HepG2 (cell line): ENCODE data around the gene SHF. TPM values are rescaled to one million over a fixed set of nuclear protein-coding genes. Genes with fewer than 3 reads are reported as not detected.

Source experiments
- ATAC-seq: fragments of 200-7000 bp; cut with Tn5 transposase; 3 replicates; pipeline ENCODE4 v1.9.1; 2020; ENCODE audit warnings: mild to moderate bottlenecking, moderate library complexity
- BruUV-seq: library from RNA; stranded (reverse); fragments of 400-500 nt; replicated peaks from 2 replicates; lab custom pipeline; 2021; lab: Mats Ljungman, UMichigan
- CTCF ChIA-PET: fragments of 300-600 bp; formaldehyde crosslinking; extraction: SDS; loops from one replicate; lab custom pipeline; 2021; ENCODE audit warnings: low total read pairs, inconsistent platforms, low intra/inter-chr PET ratio; lab: Yijun Ruan, JAX
- POLR2A ChIA-PET: fragments of 350-600 bp; sonication (Branson Sonifier 250); formaldehyde crosslinking; loops from one replicate; lab custom pipeline; 2020; ENCODE audit warnings: antibody characterized with exemption, inconsistent platforms; lab: Yijun Ruan, JAX
- DNase-seq: peaks from one replicate; pipeline ENCODE4 v3.0.0-alpha.2; 2015; ENCODE audit warnings: low spot score
- FAIRE-seq: peaks from 3 replicates; lab custom pipeline; 2011; peaks lifted over from hg19 to GRCh38; lab: Jason Lieb, UNC
- H2AFZ ChIP-seq: one replicate; pipeline ENCODE4 v1.6.1; 2011; ENCODE audit warnings: low read length, inconsistent platforms
- H3K27ac ChIP-seq: fragments of 300-600 bp; 3 replicates; pipeline ENCODE4 v1.8.0; 2011; ENCODE audit warnings: mixed run types, mild to moderate bottlenecking, mixed read lengths, low read length, inconsistent platforms; ENCODE audit not compliant: insufficient read depth; ENCODE audit errors: extremely low read length
- H3K27me3 ChIP-seq, 2 experiments: fragments of 200-600 bp in 1 of 2; 2 replicates in 1 of 2; 3 replicates in 1 of 2; pipeline versions ENCODE4 v1.6.0 to v1.8.0; 2011; ENCODE audit warnings: low read length in 2 of 2, mild to moderate bottlenecking in 2 of 2, moderate library complexity in 2 of 2, inconsistent platforms in 1 of 2; ENCODE audit not compliant: insufficient read depth in 2 of 2, control insufficient read depth in 1 of 2
- H3K36me3 ChIP-seq, 2 experiments: fragments of 200-600 bp in 1 of 2; replicated peaks in 1 of 2; 2 replicates in 1 of 2; 3 replicates in 1 of 2; pipeline versions ENCODE4 v1.5.1 to v1.8.0; 2011; ENCODE audit warnings: low read length in 2 of 2, inconsistent platforms in 1 of 2; ENCODE audit not compliant: insufficient read depth in 2 of 2, control insufficient read depth in 1 of 2
- H3K4me1 ChIP-seq: 2 replicates; pipeline ENCODE4 v1.5.1; 2012; ENCODE audit warnings: low read length, inconsistent platforms; ENCODE audit not compliant: insufficient read depth
- H3K4me2 ChIP-seq: 2 replicates; pipeline ENCODE4 v1.6.0; 2011; ENCODE audit warnings: low read depth, low read length, inconsistent platforms
- H3K4me3 ChIP-seq, 3 experiments: fragments of 200-600 bp in 1 of 3; sonication (generic), shearing (Covaris generic) in 1 of 3; replicated peaks in 1 of 3; 2 replicates each; pipeline ENCODE4 v1.5.1; 2011 to 2016; ENCODE audit warnings: low read length in 3 of 3, inconsistent platforms in 2 of 3, low read depth in 2 of 3, mild to moderate bottlenecking in 2 of 3, control low read depth in 1 of 3, mixed read lengths in 1 of 3; ENCODE audit not compliant: insufficient read depth in 1 of 3
- H3K79me2 ChIP-seq: one replicate; pipeline ENCODE4 v1.6.1; 2011; ENCODE audit warnings: low read length, inconsistent platforms; ENCODE audit not compliant: insufficient read depth
- H3K9ac ChIP-seq: 2 replicates; pipeline ENCODE4 v1.6.0; 2011; ENCODE audit warnings: mild to moderate bottlenecking, low read depth, low read length, inconsistent platforms; ENCODE audit not compliant: insufficient read depth
- H3K9me3 ChIP-seq: 2 replicates; pipeline ENCODE4 v1.5.1; 2012; ENCODE audit warnings: mild to moderate bottlenecking, low read length
- H4K20me1 ChIP-seq: 2 replicates; pipeline ENCODE4 v1.6.0; 2011; ENCODE audit warnings: inconsistent platforms, mild to moderate bottlenecking, low read length, moderate library complexity; ENCODE audit not compliant: insufficient read depth
- NR2F2 ChIP-seq: IDR thresholded peaks from 2 replicates; pipeline ENCODE4 v1.6.1; 2012; ENCODE audit warnings: low read depth, inconsistent platforms, borderline replicate concordance
- PATZ1 ChIP-seq: sonication (generic); formaldehyde crosslinking; IDR thresholded peaks from 2 replicates; pipeline ENCODE4 v1.4.0; 2020; ENCODE audit warnings: missing genetic modification reagents
- SOX6 ChIP-seq, 2 experiments: fragments of 450-650 bp in 1 of 2; sonication (generic) in 1 of 2; formaldehyde crosslinking in 1 of 2; IDR thresholded peaks; 2 replicates each; pipeline versions ENCODE4 v1.4.0 to v1.6.1; 2017 to 2020; ENCODE audit warnings: antibody characterized with exemption in 1 of 2, mild to moderate bottlenecking in 1 of 2, missing genetic modification reagents in 1 of 2
- U2AF1 ChIP-seq: fragments of 200-400 bp; formaldehyde crosslinking; optimal IDR thresholded peaks from 2 replicates; pipeline ENCODE3; 2017; ENCODE audit warnings: mild to moderate bottlenecking, low read depth, low read length
- ZBTB20 ChIP-seq: sonication (generic); formaldehyde crosslinking; IDR thresholded peaks from 2 replicates; pipeline ENCODE4 v1.8.1; 2023; ENCODE audit warnings: missing genetic modification reagents, low read depth, mild to moderate bottlenecking, borderline replicate concordance
- ZNF280D ChIP-seq: sonication (generic); formaldehyde crosslinking; IDR thresholded peaks from 2 replicates; pipeline ENCODE4 v1.5.1; 2020; ENCODE audit warnings: mild to moderate bottlenecking, missing genetic modification reagents
- WGBS: methylation state at CpG from one replicate; pipeline ENCODE4 v1.1.6; 2017; ENCODE audit warnings: low lambda C conversion rate; 5-methylcytosine and 5-hydroxymethylcytosine counted together
- in situ Hi-C: cut with HindIII; loops from 2 replicates; pipeline ENCODE4 v1.10.0; 2017; ENCODE audit warnings: low pct_unique_long_range_greater_than_20kb; ENCODE audit not compliant: extremely low pct_ligation_motif_present
- intact Hi-C: fragments of 100-400 bp; cut with micrococcal nuclease; formaldehyde crosslinking; loops from one replicate; pipeline ENCODE4 v1.10.0; 2022; ENCODE audit not compliant: unreplicated experiment
- polyA plus RNA-seq, 8 experiments: library from polyadenylated mRNA; depleted of rRNA in 3 of 8; stranded (reverse) in 7 of 8; unstranded in 1 of 8; fragments of >200 nt; fragmentation: Illumina TruSeq in 4 of 8; extraction: Trizol in 4 of 8; gene quantifications; 2 replicates each; pipeline versions ENCODE4 v1.2.1 to v1.2.3, GENCODE V29; 2011 to 2016; ENCODE audit warnings: low read depth in 4 of 8, missing spikeins in 1 of 8, mixed read lengths in 1 of 8; ENCODE audit not compliant: insufficient read depth in 1 of 8
- total RNA-seq, 5 experiments: library from RNA; depleted of rRNA; stranded (reverse); fragments of >200 nt; fragmentation: Illumina TruSeq; extraction: Trizol; gene quantifications; 2 replicates each; pipeline ENCODE4 v1.2.3, GENCODE V29; 2016; ENCODE audit warnings: low read depth in 1 of 5
- TF ChIP-seq, protein P1 (sequence below): sonication (generic); formaldehyde crosslinking; IDR thresholded peaks from 2 replicates; pipeline ENCODE4 v1.4.0; 2020; ENCODE audit warnings: mild to moderate bottlenecking, missing genetic modification reagents, borderline replicate concordance
- TF ChIP-seq, protein P2 (sequence below): IDR thresholded peaks from 2 replicates; pipeline ENCODE4 v1.6.1; 2018; ENCODE audit warnings: missing genetic modification reagents, mild to moderate bottlenecking, missing compliant biosample characterization

SHF gene
- total and polyA plus RNA-seq, 2 of the 13 experiments (the other 11 are each of a cell fraction or from before 2014, with no cell fraction given), result 20.9 to 25.5 TPM

DNA sequence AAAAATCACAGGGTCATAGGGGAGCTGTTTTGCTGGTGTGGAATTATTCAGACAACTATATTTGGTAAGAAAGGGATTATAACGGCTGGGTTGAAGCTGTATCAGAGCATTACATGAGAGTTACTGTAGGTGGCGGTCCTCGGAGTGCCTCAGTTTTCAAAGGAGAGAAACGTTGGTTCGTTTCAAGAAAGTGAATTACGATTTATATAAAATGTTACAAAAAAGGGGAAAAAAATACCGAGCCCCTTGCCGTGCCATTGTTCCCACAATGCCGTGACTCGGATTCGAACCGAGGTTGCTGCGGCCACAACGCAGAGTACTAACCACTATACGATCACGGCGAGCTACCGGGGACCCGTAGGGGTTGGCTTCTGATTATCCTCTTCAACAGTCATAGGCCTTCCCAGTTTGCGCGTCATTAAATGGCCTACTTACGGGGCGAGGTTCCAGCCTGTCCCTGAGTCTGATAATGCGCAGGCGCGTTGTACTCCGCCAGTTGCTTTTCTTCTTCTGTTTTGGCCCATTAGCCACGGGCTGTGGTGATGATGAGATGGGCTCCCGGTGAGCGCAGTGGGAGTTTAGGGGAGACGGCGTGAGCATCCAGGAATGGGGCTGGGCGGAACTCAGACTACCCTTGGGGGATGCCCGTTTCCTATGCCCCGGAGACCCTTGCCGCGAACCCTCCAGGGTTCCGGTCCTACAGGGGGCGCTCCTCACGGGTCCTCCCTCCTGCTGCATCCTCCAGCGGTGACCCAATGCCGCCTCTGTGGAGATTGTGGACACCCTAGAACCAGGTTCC is 10.8 kb upstream of the SHF start (continued):
- TF ChIP-seq, protein P1, sequence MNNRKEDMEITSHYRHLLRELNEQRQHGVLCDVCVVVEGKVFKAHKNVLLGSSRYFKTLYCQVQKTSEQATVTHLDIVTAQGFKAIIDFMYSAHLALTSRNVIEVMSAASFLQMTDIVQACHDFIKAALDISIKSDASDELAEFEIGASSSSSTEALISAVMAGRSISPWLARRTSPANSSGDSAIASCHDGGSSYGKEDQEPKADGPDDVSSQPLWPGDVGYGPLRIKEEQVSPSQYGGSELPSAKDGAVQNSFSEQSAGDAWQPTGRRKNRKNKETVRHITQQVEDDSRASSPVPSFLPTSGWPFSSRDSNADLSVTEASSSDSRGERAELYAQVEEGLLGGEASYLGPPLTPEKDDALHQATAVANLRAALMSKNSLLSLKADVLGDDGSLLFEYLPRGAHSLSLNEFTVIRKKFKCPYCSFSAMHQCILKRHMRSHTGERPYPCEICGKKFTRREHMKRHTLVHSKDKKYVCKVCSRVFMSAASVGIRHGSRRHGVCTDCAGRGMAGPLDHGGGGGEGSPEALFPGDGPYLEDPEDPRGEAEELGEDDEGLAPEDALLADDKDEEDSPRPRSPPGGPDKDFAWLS, result no peak
- peak; percentile 30; the same call in 1 of the 2 replicates for TF ChIP-seq NR2F2
- no peak for TF ChIP-seq SOX6 (IDR thresholded peaks at IDR 0.05)
- peak; percentile 72; the same call in 1 of the 2 replicates for TF ChIP-seq SOX6 (CRISPR knock-in tag; IDR thresholded peaks at IDR 0.05)

GRCh38 chr15:45197512-45197911 is 9.7 kb upstream of the SHF start:
- Histone ChIP-seq H3K27me3 (peaks cover 0 to 4% of the 10 kb centered on the region in 2 experiments; a peak in 2 of 5 replicates), H3K9ac (0 out of 2 replicates have a peak overlapping the region, but pooled peaks have one; percentile 88), H3K79me2 (no peaks in the 10 kb centered on the region), H3K4me3 (peak overlapping the region; percentile 61 to 95 (median 88); a peak in 5 of 6 replicates), H2AFZ (no peak overlapping the region), H3K36me3 (no peaks in the 10 kb centered on the region), H3K4me2 (peak overlapping the region; percentile 64), H3K4me1 (peaks cover 30% of the 10 kb centered on the region), H3K27ac (no peak overlapping the region), H4K20me1 (no peaks in the 10 kb centered on the region), H3K9me3 (no peaks in the 10 kb centered on the region)
- CTCF ChIA-PET, result interaction anchor here (1.2 to 1.3 kb wide), 2 partner anchors 10 to 18 kb away, joined by 3 to 6 read pairs; partner anchors contain the start of gene SHF
- in situ Hi-C loops, result no loop called here
- POLR2A ChIA-PET, result interaction anchor here (0.7 to 5.4 kb wide), 6 partner anchors 10 to 205 kb away, joined by 3 to 42 read pairs (median 4); partner anchors contain the start of gene SHF
- DNase-seq (no peak), ATAC-seq (no peak), FAIRE-seq (no peak)
- TF ChIP-seq ZBTB20 (CRISPR knock-in tag) (no peak), ZNF280D (CRISPR knock-in tag) (0 out of 2 replicates have a peak, but pooled peaks have one; percentile 17), PATZ1 (no peak), U2AF1 (no peak)
- TF ChIP-seq, protein P2, sequence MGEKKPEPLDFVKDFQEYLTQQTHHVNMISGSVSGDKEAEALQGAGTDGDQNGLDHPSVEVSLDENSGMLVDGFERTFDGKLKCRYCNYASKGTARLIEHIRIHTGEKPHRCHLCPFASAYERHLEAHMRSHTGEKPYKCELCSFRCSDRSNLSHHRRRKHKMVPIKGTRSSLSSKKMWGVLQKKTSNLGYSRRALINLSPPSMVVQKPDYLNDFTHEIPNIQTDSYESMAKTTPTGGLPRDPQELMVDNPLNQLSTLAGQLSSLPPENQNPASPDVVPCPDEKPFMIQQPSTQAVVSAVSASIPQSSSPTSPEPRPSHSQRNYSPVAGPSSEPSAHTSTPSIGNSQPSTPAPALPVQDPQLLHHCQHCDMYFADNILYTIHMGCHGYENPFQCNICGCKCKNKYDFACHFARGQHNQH (CRISPR knock-in tag), result no peak
- BruUV-seq, result no TSS peak
- WGBS, result 58% methylated on average over 3 of the region's 3 CpGs
- intact Hi-C loops, result no loop called here
